Left lung (tissue), 10 donors: ENCODE data around the gene ZGPAT. TPM values are rescaled to one million over a fixed set of nuclear protein-coding genes. Genes with fewer than 3 reads are reported as not detected.

ENCODE experiments used
- ATAC-seq: fragments of 200-7000 bp; cut with Tn5 transposase; one replicate; pipeline ENCODE4 v1.9.1; 2020; ENCODE audit warnings: moderate library complexity
- DNase-seq, 4 donors: peaks; one replicate each; pipeline ENCODE4 v3.0.0-alpha.2; 2013 to 2020
- H3K27ac ChIP-seq, 2 donors: fragments of 200-600 bp; sonication (generic) in 1 of 2; one replicate each; pipeline versions ENCODE4 v1.5.0 to v1.8.0; 2020 to 2021
- H3K27me3 ChIP-seq, 2 donors: fragments of 200-600 bp; sonication (generic) in 1 of 2; one replicate each; pipeline versions ENCODE4 v1.5.0 to v1.8.0; 2020 to 2021
- H3K36me3 ChIP-seq, 2 donors: fragments of 200-600 bp; sonication (generic) in 1 of 2; one replicate each; pipeline versions ENCODE4 v1.5.0 to v1.8.0; 2020 to 2021
- H3K4me1 ChIP-seq, 2 donors: fragments of 200-600 bp; one replicate each; pipeline ENCODE4 v1.8.0; 2021
- H3K4me3 ChIP-seq, 2 donors: fragments of 200-600 bp; sonication (generic) in 1 of 2; one replicate each; pipeline versions ENCODE4 v1.5.0 to v1.8.0; 2020 to 2021; ENCODE audit warnings: mild to moderate bottlenecking in 1 of 2
- H3K9me3 ChIP-seq, 2 donors: fragments of 200-600 bp; sonication (generic) in 1 of 2; one replicate each; pipeline versions ENCODE4 v1.5.0 to v1.8.0; 2020 to 2021
- intact Hi-C, 2 donors: fragments of 100-400 bp; cut with DNase I; formaldehyde crosslinking; loops; one replicate each; pipeline versions ENCODE4 v1.11.2 to v1.14.2; 2022
- polyA plus RNA-seq, 6 donors: library from polyadenylated mRNA; unstranded; fragments of 120-200 nt; gene quantifications; one replicate each; pipeline ENCODE4 v1.2.1, GENCODE V29; 2013; ENCODE audit not compliant: insufficient read length in 6 of 6
- total RNA-seq, 2 donors: library from RNA; stranded (reverse); fragmentation: NEBNext Ultra II Directional; extraction: Animal tissue kit (Norgen Biotek cat#: 25700); gene quantifications; one replicate each; pipeline ENCODE4 v1.2.1, GENCODE V29; 2021
- TF ChIP-seq, protein P1 (sequence below), 2 donors: fragments of 200-600 bp; sonication (generic) in 1 of 2; IDR thresholded peaks; one replicate each; pipeline versions ENCODE4 v1.5.0 to v1.8.0; 2021; ENCODE audit warnings: antibody characterized with exemption in 2 of 2
- donor health status: DM: no; HTN: yes; CAD: no.
- donor health status: DM: no; HTN: no; CAD: no.

The ZGPAT gene
- total and polyA plus RNA-seq, 8 donors, result 13.7 to 28.8 (median 18.9) TPM

- DNase-seq, result peak in 1 of 4 donors; percentile 79
- Histone ChIP-seq H3K4me1 (peaks cover 12 to 48% of the 10 kb centered on the region in 2 donors), H3K36me3 (peaks cover 0 to 48% of the 10 kb centered on the region in 2 donors), H3K9me3 (no peaks in the 10 kb centered on the region), H3K27me3 (peaks cover 0 to 10% of the 10 kb centered on the region in 2 donors), H3K27ac (peak overlapping the region in 1 of 2 donors; percentile 82), H3K4me3 (no peak overlapping the region)
- intact Hi-C loops, result no loop called here
- TF ChIP-seq, protein P1, sequence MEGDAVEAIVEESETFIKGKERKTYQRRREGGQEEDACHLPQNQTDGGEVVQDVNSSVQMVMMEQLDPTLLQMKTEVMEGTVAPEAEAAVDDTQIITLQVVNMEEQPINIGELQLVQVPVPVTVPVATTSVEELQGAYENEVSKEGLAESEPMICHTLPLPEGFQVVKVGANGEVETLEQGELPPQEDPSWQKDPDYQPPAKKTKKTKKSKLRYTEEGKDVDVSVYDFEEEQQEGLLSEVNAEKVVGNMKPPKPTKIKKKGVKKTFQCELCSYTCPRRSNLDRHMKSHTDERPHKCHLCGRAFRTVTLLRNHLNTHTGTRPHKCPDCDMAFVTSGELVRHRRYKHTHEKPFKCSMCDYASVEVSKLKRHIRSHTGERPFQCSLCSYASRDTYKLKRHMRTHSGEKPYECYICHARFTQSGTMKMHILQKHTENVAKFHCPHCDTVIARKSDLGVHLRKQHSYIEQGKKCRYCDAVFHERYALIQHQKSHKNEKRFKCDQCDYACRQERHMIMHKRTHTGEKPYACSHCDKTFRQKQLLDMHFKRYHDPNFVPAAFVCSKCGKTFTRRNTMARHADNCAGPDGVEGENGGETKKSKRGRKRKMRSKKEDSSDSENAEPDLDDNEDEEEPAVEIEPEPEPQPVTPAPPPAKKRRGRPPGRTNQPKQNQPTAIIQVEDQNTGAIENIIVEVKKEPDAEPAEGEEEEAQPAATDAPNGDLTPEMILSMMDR (IDR thresholded peaks at IDR 0.05), result no peak
- no peak for ATAC-seq
These were observed 7.4 kb upstream of the ZGPAT start for GRCh38 chr20:63700199-63701050.

DNA sequence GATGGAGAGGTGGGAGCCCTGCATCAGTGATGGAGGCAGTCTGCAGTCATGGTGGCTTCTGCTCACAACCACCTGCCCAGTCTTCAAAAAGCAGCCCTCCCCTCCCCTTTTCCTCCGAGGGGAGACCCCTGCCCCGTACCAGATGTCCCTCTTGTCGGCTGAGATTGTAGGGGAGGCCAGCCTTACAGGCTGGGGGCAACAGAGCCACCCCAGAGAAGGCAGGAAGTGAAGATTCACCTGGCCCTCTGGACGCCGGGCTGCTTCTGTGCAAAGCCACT is 6.8 kb upstream of the ZGPAT start:
- no peak for DNase-seq
- ATAC-seq, result no peak
- Histone ChIP-seq H3K27me3 (peaks cover 0 to 10% of the 10 kb centered on the region in 2 donors), H3K4me1 (peaks cover 12 to 50% of the 10 kb centered on the region in 2 donors), H3K36me3 (peaks cover 0 to 48% of the 10 kb centered on the region in 2 donors), H3K9me3 (no peaks in the 10 kb centered on the region), H3K27ac (peak overlapping the region in 1 of 2 donors; percentile 37), H3K4me3 (no peak overlapping the region)
- intact Hi-C loops, result no loop called here
- TF ChIP-seq, protein P1 (IDR thresholded peaks at IDR 0.05), result no peak

DNA sequence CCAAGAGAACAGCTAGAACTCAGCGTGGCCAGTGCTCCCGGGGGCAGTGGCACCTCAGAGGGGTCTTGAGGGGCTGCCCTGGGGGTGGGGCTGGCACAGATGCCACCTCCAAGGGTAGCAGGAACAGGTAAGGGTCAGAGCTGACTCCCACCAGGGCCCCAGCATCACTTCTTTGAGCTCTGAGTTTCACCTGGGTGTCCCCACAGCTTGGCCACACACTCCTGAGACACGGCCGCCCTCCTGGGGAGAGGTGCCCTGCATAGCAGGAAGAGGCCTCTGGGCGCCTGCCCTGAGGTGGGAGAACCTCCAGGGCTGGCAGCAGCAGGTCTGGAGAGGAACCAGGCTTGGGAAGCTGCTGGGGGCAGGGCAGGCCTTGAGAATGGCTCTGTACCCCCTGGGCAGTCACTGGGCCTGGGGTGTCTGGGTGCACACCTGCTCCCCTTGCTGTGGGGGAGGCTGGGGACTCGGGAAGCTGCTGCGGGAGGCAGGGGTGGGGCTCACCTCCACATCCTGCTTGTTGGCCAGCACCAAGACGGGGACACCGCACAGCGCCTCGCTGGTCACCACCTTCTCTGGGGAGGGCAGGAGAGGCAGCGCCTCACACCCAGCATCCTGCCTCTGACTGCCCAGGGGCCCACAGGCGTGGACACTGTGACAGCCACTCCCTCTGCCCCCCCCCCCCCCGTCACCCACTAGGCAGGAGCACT is 6.4 kb upstream of the ZGPAT start:
- TF ChIP-seq, protein P1 (IDR thresholded peaks at IDR 0.05), result no peak
- Histone ChIP-seq H3K27ac (peak overlapping the region in 1 of 2 donors; percentile 37), H3K27me3 (peaks cover 0 to 9% of the 10 kb centered on the region in 2 donors), H3K9me3 (no peaks in the 10 kb centered on the region), H3K4me3 (no peak overlapping the region), H3K36me3 (peaks cover 0 to 53% of the 10 kb centered on the region in 2 donors), H3K4me1 (peaks cover 12 to 50% of the 10 kb centered on the region in 2 donors)
- peak in 1 of 4 donors; percentile 73 for DNase-seq
- no peak for ATAC-seq
- intact Hi-C loops, result no loop called here

GRCh38 chr20:63702036-63702665 is 5.7 kb upstream of the ZGPAT start:
- H3K4me3 ChIP-seq, result no peak overlapping the region
- no peak for DNase-seq
- ATAC-seq, result no peak
- peak overlapping the region in 1 of 2 donors; percentile 37 for H3K27ac ChIP-seq
- no peaks in the 10 kb centered on the region for H3K9me3 ChIP-seq
- peaks cover 13 to 50% of the 10 kb centered on the region in 2 donors for H3K4me1 ChIP-seq
- H3K27me3 ChIP-seq, result peaks cover 0 to 2% of the 10 kb centered on the region in 2 donors
- H3K36me3 ChIP-seq, result peaks cover 0 to 53% of the 10 kb centered on the region in 2 donors
- intact Hi-C loops, result no loop called here
- TF ChIP-seq, protein P1 (IDR thresholded peaks at IDR 0.05), result no peak
